Pancreas (tissue), 10 donors: ENCODE measurements around the gene VPS35L. TPM values are rescaled to one million over a fixed set of nuclear protein-coding genes. Genes with fewer than 3 reads are reported as not detected.

Source experiments
- ATAC-seq, 4 donors: fragments of 200-7000 bp; cut with Tn5 transposase; one replicate each; pipeline versions ENCODE4 v1.8.0 to v1.9.1; 2020; ENCODE audit warnings: mild to moderate bottlenecking in 4 of 4, moderate library complexity in 4 of 4
- DNase-seq, 6 donors: peaks; one replicate each; pipeline ENCODE4 v3.0.0-alpha.2; 2020
- FAIRE-seq: peaks from 2 replicates; lab custom pipeline; 2012; peaks lifted over from hg19 to GRCh38; lab: Jason Lieb, UNC
- H3K27ac ChIP-seq, 4 donors: fragments of 200-600 bp; sonication (generic); 1 replicate in 3 of 4; 2 replicates in 1 of 4; pipeline versions ENCODE4 v1.5.0 to v1.8.0; 2020
- H3K27me3 ChIP-seq, 4 donors: fragments of 200-600 bp; one replicate each; pipeline ENCODE4 v1.8.0; 2021
- H3K36me3 ChIP-seq, 3 donors: fragments of 200-600 bp; sonication (generic) in 1 of 3; one replicate each; pipeline versions ENCODE4 v1.5.0 to v1.8.0; 2020 to 2021
- H3K4me1 ChIP-seq, 3 donors: fragments of 200-600 bp; one replicate each; pipeline ENCODE4 v1.8.0; 2021
- H3K4me3 ChIP-seq, 4 donors: fragments of 200-600 bp; sonication (generic) in 2 of 4; one replicate each; pipeline versions ENCODE4 v1.5.0 to v1.8.0; 2020 to 2021
- H3K9me3 ChIP-seq, 4 donors: fragments of 200-600 bp; one replicate each; pipeline ENCODE4 v1.8.0; 2021
- WGBS, 2 donors: extraction: QIAGEN DNeasy Blood & Tissue Kit; methylation state at CpG; one replicate each; pipeline ENCODE4 v1.1.7; 2013; 5-methylcytosine and 5-hydroxymethylcytosine counted together
- intact Hi-C, 3 donors: fragments of 100-400 bp; cut with DNase I; formaldehyde crosslinking; loops; one replicate each; pipeline versions ENCODE4 v1.11.1 to v1.14.2; 2022
- polyA plus RNA-seq, 2 donors: library from polyadenylated mRNA; stranded (reverse); fragments of 200-250 nt; gene quantifications; one replicate each; pipeline ENCODE4 v1.2.3, GENCODE V29; 2013
- total RNA-seq, 6 donors: library from RNA; stranded (reverse); fragmentation: NEBNext Ultra II Directional in 4 of 6; extraction: Animal tissue kit (Norgen Biotek cat#: 25700) in 4 of 6; gene quantifications; one replicate each; pipeline versions ENCODE4 v1.2.1 to v1.2.4, GENCODE V29; 2021 to 2023
- TF ChIP-seq, protein P1 (sequence below), 4 donors: fragments of 200-600 bp; sonication (generic) in 3 of 4; IDR thresholded peaks; one replicate each; pipeline versions ENCODE4 v1.5.0 to v1.8.0; 2021; ENCODE audit warnings: antibody characterized with exemption in 4 of 4
- donor health status: healthy with polysubstance abuse.
- donor health status: DM: no; HTN: no; CAD: no; lungs with moderate emphysema.
- donor health status: DM: no; HTN: no; CAD: no.
- donor health status: control.
- donor health status: control.
- donor health status: Bipolar disorder and iron deficiency.
- donor health status: DM: yes; HTN: yes; CAD: no.
- donor health status: DM: no; HTN: no; CAD: no.
- donor health status: DM: no; HTN: no; CAD: no.
- donor health status: DM: yes; HTN: yes; CAD: no.

Gene VPS35L
- total and polyA plus RNA-seq, 8 donors = 15.2 to 35.3 (median 22.3) TPM

GRCh38 chr16:19687279-19687678 is 131.8 kb downstream of the VPS35L start:
- DNase-seq = no peak
- H3K4me1 ChIP-seq = no peaks in the 10 kb centered on the region
- H3K27ac ChIP-seq = no peak overlapping the region
- H3K36me3 ChIP-seq = peaks cover 0 to 21% (median 11%) of the 10 kb centered on the region in 3 donors
- H3K4me3 ChIP-seq = no peak overlapping the region
- TF ChIP-seq, protein P1, sequence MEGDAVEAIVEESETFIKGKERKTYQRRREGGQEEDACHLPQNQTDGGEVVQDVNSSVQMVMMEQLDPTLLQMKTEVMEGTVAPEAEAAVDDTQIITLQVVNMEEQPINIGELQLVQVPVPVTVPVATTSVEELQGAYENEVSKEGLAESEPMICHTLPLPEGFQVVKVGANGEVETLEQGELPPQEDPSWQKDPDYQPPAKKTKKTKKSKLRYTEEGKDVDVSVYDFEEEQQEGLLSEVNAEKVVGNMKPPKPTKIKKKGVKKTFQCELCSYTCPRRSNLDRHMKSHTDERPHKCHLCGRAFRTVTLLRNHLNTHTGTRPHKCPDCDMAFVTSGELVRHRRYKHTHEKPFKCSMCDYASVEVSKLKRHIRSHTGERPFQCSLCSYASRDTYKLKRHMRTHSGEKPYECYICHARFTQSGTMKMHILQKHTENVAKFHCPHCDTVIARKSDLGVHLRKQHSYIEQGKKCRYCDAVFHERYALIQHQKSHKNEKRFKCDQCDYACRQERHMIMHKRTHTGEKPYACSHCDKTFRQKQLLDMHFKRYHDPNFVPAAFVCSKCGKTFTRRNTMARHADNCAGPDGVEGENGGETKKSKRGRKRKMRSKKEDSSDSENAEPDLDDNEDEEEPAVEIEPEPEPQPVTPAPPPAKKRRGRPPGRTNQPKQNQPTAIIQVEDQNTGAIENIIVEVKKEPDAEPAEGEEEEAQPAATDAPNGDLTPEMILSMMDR (IDR thresholded peaks at IDR 0.05) = no peak
- WGBS, 2 donors = 89 to 90% methylated on average over 7 of the region's 7 CpGs
- intact Hi-C loops = no loop called here
- no peaks in the 10 kb centered on the region for H3K27me3 ChIP-seq
- no peak for FAIRE-seq
- no peak for ATAC-seq
- no peaks in the 10 kb centered on the region for H3K9me3 ChIP-seq

- no peaks in the 10 kb centered on the region for H3K4me1 ChIP-seq
- DNase-seq (peak in 1 of 6 donors; percentile 2), FAIRE-seq (no peak), ATAC-seq (no peak)
- H3K27ac ChIP-seq = no peak overlapping the region
- H3K9me3 ChIP-seq = no peaks in the 10 kb centered on the region
- TF ChIP-seq, protein P1 (IDR thresholded peaks at IDR 0.05) = no peak
- no peak overlapping the region for H3K4me3 ChIP-seq
- peaks cover 0 to 16% (median 7%) of the 10 kb centered on the region in 3 donors for H3K36me3 ChIP-seq
- WGBS, 2 donors = 93 to 95% methylated on average over 18 of the region's 18 CpGs
- intact Hi-C loops = no loop called here
- H3K27me3 ChIP-seq = no peaks in the 10 kb centered on the region
These were observed 133.0 kb downstream of the VPS35L start for GRCh38 chr16:19688396-19689024.

DNA sequence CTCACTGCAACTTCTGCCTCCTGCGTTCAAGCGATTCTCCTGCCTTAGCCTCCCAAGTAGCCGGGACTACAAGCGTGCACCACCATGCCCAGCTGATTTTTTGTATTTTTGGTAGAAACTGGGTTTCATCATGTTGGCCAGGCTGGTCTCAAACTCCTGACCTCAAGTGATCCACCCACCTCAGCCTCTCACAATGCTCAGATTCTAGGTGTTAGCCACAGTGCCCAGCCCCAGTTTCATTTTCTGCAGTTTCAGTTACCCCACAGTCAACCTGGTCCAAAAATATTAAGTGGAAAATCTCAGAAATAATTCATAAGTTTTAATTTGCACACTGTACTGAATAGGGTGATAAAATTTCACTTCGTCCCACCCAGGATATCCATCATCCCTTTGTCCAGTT is 133.8 kb downstream of the VPS35L start:
- no peak for FAIRE-seq
- Histone ChIP-seq H3K9me3 (no peaks in the 10 kb centered on the region), H3K27ac (no peak overlapping the region), H3K27me3 (no peaks in the 10 kb centered on the region), H3K36me3 (peaks cover 0 to 7% (median 5%) of the 10 kb centered on the region in 3 donors), H3K4me1 (no peaks in the 10 kb centered on the region), H3K4me3 (no peak overlapping the region)
- intact Hi-C loops = no loop called here
- ATAC-seq = no peak
- 97% methylated on average over 5 of the region's 5 CpGs for WGBS, 2 donors
- TF ChIP-seq, protein P1 (IDR thresholded peaks at IDR 0.05) = no peak
- no peak for DNase-seq

DNA sequence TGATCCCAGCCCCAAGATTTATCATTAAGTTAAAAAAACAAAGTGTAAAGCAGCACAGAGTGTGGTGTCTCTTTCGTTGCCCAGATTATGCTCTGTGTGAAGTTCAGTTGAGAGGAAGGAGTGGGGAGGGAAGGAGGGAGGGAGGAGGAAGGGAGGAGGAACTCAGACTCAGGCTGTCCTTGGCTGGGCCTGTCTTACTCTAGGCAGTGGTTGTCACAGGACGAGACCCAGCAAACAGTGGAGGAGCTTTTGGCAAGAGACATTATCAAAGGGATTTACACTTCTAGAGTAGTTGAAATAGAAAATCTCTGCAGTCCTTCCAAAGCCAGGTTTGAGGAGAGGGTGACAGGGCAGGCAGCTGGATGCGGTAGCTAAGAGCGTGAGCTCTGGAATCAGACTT is 134.7 kb downstream of the VPS35L start:
- DNase-seq (no peak), ATAC-seq (peak in 2 of 4 donors; percentile 62 to 64), FAIRE-seq (no peak)
- H3K27me3 ChIP-seq = no peaks in the 10 kb centered on the region
- H3K27ac ChIP-seq = no peak overlapping the region
- H3K4me3 ChIP-seq = no peak overlapping the region
- TF ChIP-seq, protein P1 (IDR thresholded peaks at IDR 0.05) = no peak
- peaks cover 0 to 3% (median 2%) of the 10 kb centered on the region in 3 donors for H3K36me3 ChIP-seq
- no peaks in the 10 kb centered on the region for H3K9me3 ChIP-seq
- intact Hi-C loops = no loop called here
- no peaks in the 10 kb centered on the region for H3K4me1 ChIP-seq
- 73 to 78% methylated on average over 4 of the region's 4 CpGs for WGBS, 2 donors

- WGBS, 2 donors = 85 to 87% methylated on average over 14 of the region's 14 CpGs
These were observed 135.7 kb downstream of the VPS35L start for GRCh38 chr16:19691161-19691711.

More at GRCh38 chr16:19691161-19691711, 135.7 kb downstream of the VPS35L start:
- H3K4me1 ChIP-seq = peaks cover 0 to 7% (median 3%) of the 10 kb centered on the region in 3 donors
- TF ChIP-seq, protein P1 (IDR thresholded peaks at IDR 0.05) = no peak
- ATAC-seq (peak in 2 of 4 donors; percentile 28 to 32), FAIRE-seq (no peak), DNase-seq (peak in 1 of 6 donors; percentile 18)
- H3K27ac ChIP-seq = no peak overlapping the region
- H3K4me3 ChIP-seq = no peak overlapping the region
- peaks cover 0 to 3% (median 0%) of the 10 kb centered on the region in 3 donors for H3K36me3 ChIP-seq
- no peaks in the 10 kb centered on the region for H3K9me3 ChIP-seq
- H3K27me3 ChIP-seq = no peaks in the 10 kb centered on the region
- intact Hi-C loops = no loop called here
